Measurements from ENCODE around the gene NRDE2.
"Not testable (repeated sequence)": the region's sequence is repeated elsewhere in the genome, so short reads cannot be mapped to it uniquely, and the experiment has no call there.

Gene NRDE2

GRCh38 chr14:90344331-90345238 lies 12.8 kb upstream of the NRDE2 start:
- DNase-seq (ENCODE audit: low read depth in 4 of 4, low spot score in 1 of 4), result no peak

DNA sequence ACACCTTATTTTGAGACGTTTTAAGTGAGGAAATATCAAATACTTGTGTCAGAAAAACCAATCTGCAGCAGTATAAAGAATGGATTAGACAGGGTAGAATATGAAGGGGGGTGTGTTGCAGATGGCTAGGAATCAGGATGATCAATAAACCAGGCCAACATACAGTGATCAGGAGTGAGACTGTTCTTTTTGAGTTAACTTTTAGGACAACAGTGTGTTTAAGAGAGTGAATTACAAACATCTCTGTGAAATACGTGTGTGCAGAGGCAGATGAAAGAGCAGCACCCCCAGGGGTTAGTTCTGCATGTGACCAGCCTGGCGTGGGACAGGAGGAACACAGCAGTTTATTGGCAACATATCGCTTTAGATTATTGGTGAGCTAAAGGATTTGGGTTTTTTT lies 10.6 kb upstream of the NRDE2 start:
- DNase-seq (ENCODE audit: low read depth in 4 of 4, low spot score in 1 of 4), result no peak

GRCh38 chr14:90341784-90342183 lies 10.0 kb upstream of the NRDE2 start:
- DNase-seq (ENCODE audit: low read depth in 4 of 4, low spot score in 1 of 4), result no peak

DNA sequence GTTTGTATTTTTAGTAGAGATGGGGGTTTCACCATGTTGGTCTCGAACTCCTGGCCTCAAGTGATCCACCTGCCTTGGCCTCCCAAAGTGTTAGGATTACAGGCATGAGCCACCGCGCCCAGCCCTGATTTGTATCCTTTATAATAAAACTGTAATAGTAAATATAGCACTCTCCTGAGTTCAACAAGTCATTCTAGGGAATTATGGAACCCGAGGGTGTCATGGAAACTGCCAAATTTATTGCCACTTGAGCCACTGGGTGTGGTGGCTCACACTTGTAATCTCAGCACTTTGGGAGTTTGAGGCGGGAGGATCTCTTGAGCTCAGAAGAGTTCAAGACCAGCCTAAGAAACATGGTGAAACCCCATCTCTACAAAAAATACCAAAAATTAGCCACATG lies 9.5 kb upstream of the NRDE2 start:
- not testable (repeated sequence) for DNase-seq (ENCODE audit: low read depth in 4 of 4, low spot score in 1 of 4)

GRCh38 chr14:90336985-90337384 lies 5.2 kb upstream of the NRDE2 start:
- DNase-seq (ENCODE audit: low read depth in 4 of 4, low spot score in 1 of 4), result no peak

- DNase-seq (ENCODE audit: low read depth in 4 of 4, low spot score in 1 of 4), result no peak
Measured at GRCh38 chr14:90336401-90336800, 4.7 kb upstream of the NRDE2 start.

DNA sequence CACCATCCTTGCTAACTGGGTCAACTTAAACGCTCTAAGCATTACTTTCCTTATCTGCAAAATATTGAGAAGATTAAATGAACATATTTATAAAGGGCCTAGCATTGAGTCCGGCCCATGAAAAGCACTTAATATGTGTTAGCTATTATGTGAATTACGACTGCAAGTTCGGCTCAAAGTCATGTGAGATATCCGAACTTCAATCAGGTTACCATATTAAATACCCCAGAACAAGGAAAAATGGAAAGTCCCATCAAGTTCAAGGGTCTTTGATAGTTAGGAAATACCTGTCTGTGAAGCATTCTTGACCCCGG lies 487 bp upstream of the NRDE2 start:
- DNase-seq (ENCODE audit: low read depth in 4 of 4, low spot score in 1 of 4), result no peak

- no peak for DNase-seq (ENCODE audit: low read depth in 4 of 4, low spot score in 1 of 4)
Measured at GRCh38 chr14:90330203-90331196, 1.2 kb downstream of the NRDE2 start.

DNA sequence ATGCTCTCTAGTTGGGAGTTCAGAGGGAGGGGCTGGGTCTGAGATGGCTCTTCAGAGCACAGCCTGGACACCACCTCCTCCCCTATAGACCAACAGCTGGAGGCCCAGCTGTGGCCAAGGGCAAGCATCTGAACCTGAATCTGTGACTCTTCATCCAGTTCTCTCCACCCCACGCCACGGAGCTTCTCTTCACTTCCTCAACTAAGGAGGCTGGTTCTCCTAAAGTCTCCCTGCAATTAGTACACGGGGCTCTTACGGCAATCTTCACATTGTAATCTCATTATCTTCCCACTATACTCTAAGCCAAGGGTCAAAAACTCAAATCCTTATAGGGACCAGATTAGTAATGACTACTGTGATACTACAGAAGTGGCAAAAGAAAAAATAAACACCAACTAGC lies 9.8 kb downstream of the NRDE2 start:
- DNase-seq (ENCODE audit: low read depth in 4 of 4, low spot score in 1 of 4), result no peak

GRCh38 chr14:90319634-90320541 lies 11.9 kb downstream of the NRDE2 start:
- no peak for DNase-seq (ENCODE audit: low read depth in 4 of 4, low spot score in 1 of 4)

DNA sequence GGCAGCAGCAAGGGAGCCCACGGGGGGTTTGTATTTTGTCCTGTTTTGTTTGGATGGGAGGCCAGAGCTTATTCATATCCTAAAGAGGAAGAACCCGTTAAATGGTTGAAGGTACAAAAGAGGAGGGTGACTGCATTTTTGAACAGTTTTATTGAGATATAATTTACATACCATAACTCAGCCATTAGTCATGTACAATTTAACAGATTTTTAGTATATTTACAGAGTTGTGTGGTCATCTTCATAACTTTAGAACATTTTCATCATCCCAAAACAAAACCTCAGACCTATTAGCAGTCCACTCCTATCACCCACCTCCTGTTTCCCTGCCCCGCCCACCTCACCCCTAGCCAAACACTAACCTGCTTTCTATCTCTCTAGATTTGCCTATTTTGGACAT lies 12.6 kb downstream of the NRDE2 start:
- no peak for DNase-seq (ENCODE audit: low read depth in 4 of 4, low spot score in 1 of 4)

GRCh38 chr14:90318016-90318415 lies 13.7 kb downstream of the NRDE2 start:
- no peak for DNase-seq (ENCODE audit: low read depth in 4 of 4, low spot score in 1 of 4)

GRCh38 chr14:90317286-90317685 lies 14.5 kb downstream of the NRDE2 start:
- no peak for DNase-seq (ENCODE audit: low read depth in 4 of 4, low spot score in 1 of 4)

DNA sequence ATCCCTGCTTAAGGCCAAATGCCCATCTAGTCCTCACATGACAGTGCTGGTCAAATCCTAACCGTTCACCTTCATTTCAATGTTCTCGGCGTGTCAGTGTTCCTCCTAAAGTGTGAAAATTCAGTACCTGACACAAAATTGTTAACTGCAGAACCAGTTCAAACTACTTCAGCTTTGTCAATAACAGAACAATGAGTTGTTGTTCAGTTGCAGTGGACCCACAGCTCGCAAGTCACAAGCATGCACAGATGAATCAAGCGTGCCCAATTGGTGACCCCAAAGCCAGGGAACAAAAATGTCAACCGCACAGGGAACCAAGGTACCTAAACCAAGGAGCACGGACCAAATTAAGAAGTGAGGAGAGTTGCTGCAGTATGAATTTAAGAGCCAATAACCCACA lies 23.2 kb downstream of the NRDE2 start:
- DNase-seq (ENCODE audit: low read depth in 4 of 4, low spot score in 1 of 4), result no peak

DNA sequence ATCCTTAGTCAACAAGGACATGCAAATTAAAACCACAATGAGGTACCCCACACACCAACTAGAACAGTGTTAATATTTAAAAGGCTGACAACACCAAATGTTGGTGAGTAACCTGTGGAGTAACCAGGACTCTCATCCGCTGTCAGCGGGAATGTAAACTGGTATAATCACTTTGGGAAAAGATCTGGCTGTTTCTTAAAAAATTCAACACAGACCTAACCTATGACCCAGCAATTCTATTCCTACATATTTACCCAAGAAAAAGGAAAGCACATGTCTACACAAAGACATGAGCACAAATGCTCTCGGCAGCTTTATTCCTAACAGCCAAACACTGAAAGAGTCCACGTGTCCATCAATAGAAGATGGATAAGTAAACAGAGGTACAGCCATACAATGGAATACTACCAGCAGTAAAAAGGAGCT lies 26.6 kb downstream of the NRDE2 start:
- no peak for DNase-seq (ENCODE audit: low read depth in 4 of 4, low spot score in 1 of 4)

DNA sequence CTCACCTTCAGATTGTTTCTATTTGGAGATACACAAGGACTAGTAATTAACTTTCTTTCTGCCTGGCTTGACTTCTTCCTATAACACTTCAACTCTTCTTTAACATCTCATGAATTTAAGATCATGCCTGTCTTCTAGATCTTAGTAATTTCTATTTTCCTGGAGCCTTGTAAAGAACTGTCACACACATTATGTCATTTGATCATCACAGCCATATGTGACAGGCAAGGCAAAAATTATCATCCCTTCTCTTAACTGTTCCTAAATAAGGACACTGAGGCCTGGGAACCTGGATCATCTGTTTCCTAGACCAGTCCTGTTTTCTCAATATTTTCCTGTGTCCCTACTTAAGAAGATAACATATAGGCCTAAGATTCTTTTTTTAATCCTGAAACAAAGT lies 27.2 kb downstream of the NRDE2 start:
- no peak for DNase-seq (ENCODE audit: low read depth in 4 of 4, low spot score in 1 of 4)

DNA sequence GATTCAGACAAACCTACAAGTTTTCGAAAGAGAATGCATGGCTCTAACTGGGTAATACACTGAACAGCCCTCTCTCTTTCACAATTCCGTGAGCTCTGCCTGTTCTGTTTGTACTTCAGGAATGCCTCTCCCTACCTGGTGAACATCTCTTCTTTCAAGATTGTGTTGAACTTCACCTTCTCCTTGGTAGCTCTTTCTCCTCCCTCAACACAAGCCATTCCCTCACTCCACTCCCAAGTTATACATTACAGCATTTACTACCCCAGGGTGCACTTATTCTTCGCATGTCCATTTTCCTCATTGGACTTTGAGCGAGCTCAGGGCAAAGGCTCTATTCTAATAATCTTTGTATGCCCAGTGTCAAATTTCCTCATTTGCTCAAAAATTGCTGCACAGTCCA lies 28.3 kb downstream of the NRDE2 start:
- no peak for DNase-seq (ENCODE audit: low read depth in 4 of 4, low spot score in 1 of 4)

- DNase-seq (ENCODE audit: low read depth in 4 of 4, low spot score in 1 of 4), result no peak
Measured at GRCh38 chr14:90302529-90303303, 29.0 kb downstream of the NRDE2 start.

GRCh38 chr14:90301668-90302090 lies 30.1 kb downstream of the NRDE2 start:
- DNase-seq (ENCODE audit: low read depth in 4 of 4, low spot score in 1 of 4), result no peak

DNA sequence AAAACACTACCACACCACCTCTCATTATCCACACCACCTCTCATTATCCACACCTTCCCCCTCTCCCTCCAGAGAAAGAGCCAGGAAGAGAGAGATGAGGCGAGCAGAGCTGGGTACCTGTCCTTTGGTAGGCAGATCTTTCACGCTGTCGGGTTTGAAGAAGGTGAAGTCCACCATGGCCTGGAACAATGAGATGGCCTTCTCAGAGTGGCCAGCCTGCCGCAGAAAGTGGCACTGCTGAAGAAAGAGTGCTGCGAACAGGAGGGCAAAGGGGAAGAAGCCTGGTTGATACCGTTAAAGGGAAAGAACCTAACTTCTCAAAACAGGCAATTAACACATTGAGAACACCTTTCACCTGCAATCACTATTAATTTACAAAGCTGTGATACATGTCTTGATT lies 30.6 kb downstream of the NRDE2 start:
- DNase-seq (ENCODE audit: low read depth in 4 of 4, low spot score in 1 of 4), result no peak

Data from stimulated activated CD4-positive, alpha-beta T cell treated with anti-CD3 and anti-CD28 coated beads, Interleukin-1b, Interleukin-23, amount 100 ng/mL, for 24 hours (primary cell).